NCI-H1436 treated with DMSO at 0.1 percent for 48 hours (cell line): ENCODE results near the gene TCP11L2.

Source experiments
- DNase-seq: peaks from one replicate; lab custom pipeline; 2025; lab: John Stamatoyannopoulos, UW

TCP11L2 gene

GRCh38 chr12:106302401-106303201 is at the start of gene TCP11L2:
Gene TCP11L2 (plus strand): TSS chr12:106302733. CDS start chr12:106311076, 8,343 bp downstream.
- DNase-seq, result no peak

DNA sequence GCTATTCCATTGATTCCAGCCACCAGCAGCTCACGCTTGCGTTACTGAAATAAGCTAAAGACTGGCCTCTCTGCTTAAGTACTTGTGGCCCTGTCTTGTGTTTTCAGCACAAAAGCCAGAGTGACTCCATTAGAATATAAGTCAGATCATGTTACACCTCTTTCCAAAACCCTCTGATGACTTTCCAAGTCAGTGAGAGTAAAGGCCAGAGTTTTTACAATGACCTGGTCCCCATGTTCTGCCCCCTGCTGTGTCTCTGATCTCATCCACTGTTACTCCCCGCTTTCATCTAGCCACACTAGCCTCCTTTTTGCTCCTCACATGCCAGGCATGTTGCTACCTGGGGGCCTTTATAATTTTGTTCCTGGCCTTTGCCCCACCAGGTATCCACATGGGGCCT is 47.8 kb upstream of the TCP11L2 start:
- no peak for DNase-seq

DNA sequence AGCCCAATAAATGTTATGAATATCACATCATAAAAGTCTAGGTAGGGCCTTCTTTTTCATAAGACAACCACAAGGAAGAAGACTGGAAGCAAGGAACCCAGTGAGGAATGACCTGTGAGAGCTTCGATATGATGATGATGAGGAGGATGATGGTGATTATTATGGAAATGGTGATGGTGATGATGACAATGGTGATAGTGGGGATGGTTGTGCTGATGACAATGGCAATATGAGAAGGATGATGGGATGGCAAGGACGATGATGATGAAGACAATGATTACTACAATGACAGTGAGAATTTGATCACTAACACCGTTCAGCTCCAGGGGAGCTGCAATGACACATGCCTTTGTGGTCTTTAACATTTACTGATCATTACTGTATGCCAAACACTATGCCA is 47.0 kb upstream of the TCP11L2 start:
- DNase-seq, result no peak

DNA sequence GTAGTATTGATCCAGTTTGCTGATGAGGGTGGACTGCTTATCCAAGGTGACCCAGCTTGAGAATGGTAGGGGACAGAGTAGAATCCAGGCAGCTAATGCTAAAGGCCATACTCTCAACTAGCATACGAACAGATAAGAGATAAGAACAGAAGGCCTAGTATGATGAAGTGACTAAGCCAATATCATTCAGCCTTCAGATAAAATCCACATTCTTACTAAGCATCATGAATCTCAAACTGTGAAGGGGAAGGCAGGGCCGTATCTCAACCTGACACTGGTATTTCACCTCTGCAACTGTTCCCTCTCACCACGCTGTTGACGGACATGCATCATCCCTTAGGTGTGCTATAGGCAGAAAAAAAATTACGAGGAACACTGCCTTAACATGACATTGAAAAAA is 46.6 kb upstream of the TCP11L2 start:
- DNase-seq, result no peak

DNA sequence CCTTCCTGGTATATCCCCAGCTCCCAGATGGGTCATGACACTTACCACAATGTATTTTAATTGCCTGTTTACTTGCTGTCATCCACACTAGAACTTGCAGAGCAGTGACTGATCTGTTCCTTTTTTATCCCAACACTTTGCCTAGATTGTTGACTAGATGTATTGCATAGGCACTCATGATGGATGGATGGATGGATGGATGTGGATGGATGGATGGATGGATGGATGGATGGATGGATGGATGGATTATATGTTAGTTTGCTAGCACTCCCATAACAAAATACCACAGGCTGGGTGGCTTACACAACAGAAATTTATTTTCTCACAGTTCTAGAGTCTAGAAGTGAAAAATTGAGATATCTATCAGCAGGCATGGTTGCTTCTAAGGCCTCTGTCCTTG is 46.0 kb upstream of the TCP11L2 start:
- DNase-seq, result no peak

DNA sequence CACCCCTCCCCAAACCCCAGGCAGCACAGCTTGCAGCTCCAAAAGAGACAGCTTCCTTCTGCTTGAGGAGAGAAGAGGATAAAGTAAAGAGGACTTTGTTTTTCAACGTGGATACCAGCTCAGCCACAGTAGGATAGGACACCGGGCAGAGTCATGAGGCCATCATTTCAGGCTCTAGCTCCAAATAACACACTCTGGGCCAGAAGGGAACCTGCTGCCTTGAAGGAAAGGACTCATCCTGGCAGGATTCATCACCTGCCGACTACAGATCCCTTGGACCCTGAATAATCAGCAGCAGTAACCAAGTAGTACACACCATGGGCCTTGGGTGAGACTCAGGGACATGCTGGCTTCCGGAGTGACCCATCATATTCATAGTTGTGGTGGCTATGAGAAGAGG is 44.3 kb upstream of the TCP11L2 start:
- no peak for DNase-seq

- DNase-seq, result no peak
Measured at GRCh38 chr12:106258935-106259334, 43.6 kb upstream of the TCP11L2 start.

- DNase-seq, result no peak
Measured at GRCh38 chr12:106265116-106265515, 37.4 kb upstream of the TCP11L2 start.

GRCh38 chr12:106267535-106267934 is 35.0 kb upstream of the TCP11L2 start:
- DNase-seq, result no peak

DNA sequence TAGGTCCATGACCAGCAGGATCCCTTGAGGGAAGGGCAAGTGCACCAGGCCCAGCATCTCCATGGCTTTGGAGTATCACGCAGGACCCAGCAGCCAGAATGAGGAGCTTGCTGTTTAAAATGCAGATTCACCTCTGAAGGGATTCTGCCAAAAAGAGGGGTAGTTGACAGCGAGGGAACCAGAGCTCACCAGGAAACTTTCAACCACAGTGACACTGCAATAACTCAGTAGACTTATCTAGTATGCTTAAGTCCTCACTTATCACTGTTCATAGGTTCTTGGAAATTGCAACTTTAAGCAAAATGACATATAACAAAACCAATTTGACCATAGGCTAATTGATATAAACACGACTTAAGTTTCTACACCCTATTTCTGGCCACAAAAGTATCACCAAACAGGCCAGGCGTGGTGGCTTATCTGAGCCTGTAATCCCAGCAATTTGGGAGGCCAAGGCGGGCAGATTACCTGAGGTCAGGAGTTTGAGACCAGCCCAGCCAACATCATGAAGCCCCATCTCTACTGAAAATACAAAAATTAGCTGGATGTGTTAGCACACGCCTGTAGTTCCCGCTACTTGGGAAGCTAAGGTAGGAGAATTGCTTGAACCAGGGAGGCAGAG is 33.3 kb upstream of the TCP11L2 start:
- DNase-seq, result no peak

- DNase-seq, result no peak
Measured at GRCh38 chr12:106271575-106272505, 30.7 kb upstream of the TCP11L2 start.

- DNase-seq, result no peak
Measured at GRCh38 chr12:106273491-106273890, 29.0 kb upstream of the TCP11L2 start.

- no peak for DNase-seq
Measured at GRCh38 chr12:106274012-106274411, 28.5 kb upstream of the TCP11L2 start.

DNA sequence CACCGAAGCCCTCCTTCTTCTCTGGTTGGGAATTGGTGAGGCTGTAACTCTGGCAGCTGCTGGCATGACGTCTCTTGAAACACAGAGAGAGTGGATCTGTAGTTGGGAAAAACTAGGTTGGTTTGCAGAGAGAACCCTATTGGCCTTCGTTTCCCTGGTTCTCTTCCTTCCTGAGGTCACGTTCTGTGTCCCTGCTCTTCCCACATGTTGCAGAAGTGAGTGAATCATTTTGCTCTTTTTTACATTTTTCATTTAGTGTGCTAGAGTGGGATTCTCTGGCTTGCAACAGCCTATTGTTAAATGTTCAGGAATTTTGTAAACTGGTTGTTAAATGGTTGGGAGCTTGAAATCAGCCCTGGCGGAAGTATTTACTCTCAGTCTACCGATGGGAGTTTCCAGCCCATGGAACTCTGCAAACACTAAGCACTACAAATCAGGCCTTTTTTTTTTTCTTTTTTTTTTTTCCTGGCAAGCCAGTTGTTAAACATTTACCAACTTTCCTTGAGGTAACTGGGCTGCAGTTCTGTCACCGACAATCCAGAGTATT is 27.9 kb upstream of the TCP11L2 start:
- no peak for DNase-seq

- no peak for DNase-seq
Measured at GRCh38 chr12:106275458-106275857, 27.1 kb upstream of the TCP11L2 start.

DNA sequence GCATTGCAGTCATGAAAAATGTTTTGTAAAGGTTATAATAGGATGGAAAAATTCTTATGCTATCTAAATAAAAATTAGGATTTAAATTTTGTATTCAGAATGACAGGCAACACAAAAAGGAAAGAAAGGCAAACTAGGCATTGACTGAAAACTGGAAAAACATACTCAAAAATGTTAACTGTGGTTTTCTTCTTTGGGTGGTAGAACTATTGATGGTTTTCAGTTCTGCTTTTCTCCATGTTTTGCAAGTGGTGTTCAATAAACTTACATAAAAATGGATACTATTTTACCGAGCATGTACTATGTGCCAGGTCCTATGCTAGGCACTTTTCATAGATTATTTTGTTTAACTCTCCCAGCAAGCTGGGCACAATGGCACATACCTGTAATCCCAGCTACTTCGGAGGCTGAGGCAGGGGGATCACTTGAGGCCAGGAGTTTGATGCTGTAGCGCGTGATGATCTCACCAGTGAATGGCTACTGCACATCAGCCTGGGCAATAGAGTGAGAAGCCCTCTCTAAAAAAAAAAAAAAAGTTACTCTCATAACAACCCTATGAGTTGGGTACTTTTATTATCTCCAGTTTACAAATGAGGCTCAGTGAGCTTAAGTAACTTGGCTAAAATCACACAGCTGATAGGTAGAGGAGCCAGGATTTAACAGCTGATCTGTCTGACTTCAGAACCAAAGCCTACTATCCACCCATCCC is 26.3 kb upstream of the TCP11L2 start:
- DNase-seq, result no peak

GRCh38 chr12:106280106-106280505 is 22.4 kb upstream of the TCP11L2 start:
- DNase-seq, result no peak

DNA sequence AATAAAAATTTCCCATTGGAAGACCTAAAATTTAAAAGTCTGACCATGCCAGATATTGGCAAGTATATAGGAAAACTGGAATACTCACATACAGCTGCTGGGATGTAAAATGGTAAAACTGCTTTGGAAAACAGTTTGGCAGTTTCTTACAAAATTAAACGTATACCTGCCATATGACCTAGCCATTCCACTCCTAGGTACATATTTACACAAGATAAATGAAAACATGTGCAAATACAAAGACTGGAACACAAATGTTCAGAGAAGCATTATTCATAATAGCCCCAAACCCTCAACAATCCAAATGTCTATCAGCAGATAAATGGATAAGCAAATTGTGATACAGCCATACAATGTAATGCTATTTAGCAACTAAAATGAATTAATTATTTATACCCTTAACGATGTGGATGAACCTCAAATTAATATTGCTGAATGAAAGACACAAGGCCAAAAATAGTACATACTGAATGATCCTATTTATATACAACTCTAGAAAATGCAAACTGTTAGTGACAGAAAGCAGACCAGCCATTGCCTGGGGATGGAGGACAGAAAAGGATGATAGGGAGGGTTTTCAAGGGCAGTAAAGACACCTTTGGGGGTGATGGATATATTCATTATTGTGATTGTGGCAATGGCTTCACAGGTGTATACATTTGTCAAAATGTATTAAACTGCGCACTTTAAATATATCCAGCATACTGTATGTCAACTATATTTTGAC is 21.3 kb upstream of the TCP11L2 start:
- DNase-seq, result no peak

- DNase-seq, result no peak
Measured at GRCh38 chr12:106281804-106282203, 20.7 kb upstream of the TCP11L2 start.

GRCh38 chr12:106282457-106283097 is 20.0 kb upstream of the TCP11L2 start:
- no peak for DNase-seq
